Lower leg skin (tissue), 4 donors: ENCODE results near the gene RAC3. TPM values are rescaled to one million over a fixed set of nuclear protein-coding genes. Genes with fewer than 3 reads are reported as not detected.

Experiments
- DNase-seq, 2 donors: peaks; one replicate each; pipeline ENCODE4 v3.0.0-alpha.2; 2019; ENCODE audit warnings: low spot score in 2 of 2
- H3K4me3 ChIP-seq: fragments of 200-600 bp; sonication (generic); 2 replicates; pipeline ENCODE4 v1.5.1; 2017; ENCODE audit warnings: mild to moderate bottlenecking, low read depth; ENCODE audit not compliant: poor library complexity, severe bottlenecking
- CTCF ChIP-seq, 3 donors: fragments of 450-650 bp; IDR thresholded peaks; one replicate each; pipeline ENCODE4 v1.5.1; 2016; ENCODE audit warnings: antibody characterized with exemption in 3 of 3, mild to moderate bottlenecking in 3 of 3, moderate library complexity in 2 of 3
- POLR2A ChIP-seq, 2 donors: fragments of 450-650 bp; IDR thresholded peaks; one replicate each; pipeline ENCODE4 v1.6.1; 2016 to 2017; ENCODE audit warnings: antibody characterized with exemption in 2 of 2, mild to moderate bottlenecking in 1 of 2, moderate library complexity in 1 of 2
- WGBS, 2 donors: methylation state at CpG; one replicate each; pipeline ENCODE4 v1.1.5; 2018; 5-methylcytosine and 5-hydroxymethylcytosine counted together
- intact Hi-C: fragments of 100-400 bp; cut with DNase I; formaldehyde crosslinking; loops from one replicate; pipeline ENCODE4 v1.15.0; 2023; ENCODE audit warnings: low total_unique reads
- total RNA-seq, 4 donors: library from RNA; depleted of rRNA; stranded (reverse); fragments of >200 nt; gene quantifications; one replicate each; pipeline ENCODE4 v1.1.0, GENCODE V29; 2016

The RAC3 gene
- total RNA-seq, 4 donors from 2014 or later: 8.2 to 16.8 (median 10.0) TPM

GRCh38 chr17:81994593-81995462 is 36.6 kb upstream of the RAC3 start:
- DNase-seq: no peak
- WGBS, 2 donors: 82 to 85% methylated on average over 34 to 36 of the region's 39 CpGs
- TF ChIP-seq CTCF (IDR thresholded peaks at IDR 0.05): no peak
- TF ChIP-seq POLR2A (IDR thresholded peaks at IDR 0.05): no peak
- H3K4me3 ChIP-seq: no peak overlapping the region
- intact Hi-C loops: no loop called here

GRCh38 chr17:81995463-81996231 is 35.8 kb upstream of the RAC3 start:
- 93 to 96% methylated on average over 28 to 29 of the region's 29 CpGs for WGBS, 2 donors
- intact Hi-C loops: no loop called here

GRCh38 chr17:81996232-81996756 is 35.2 kb upstream of the RAC3 start:
- WGBS, 2 donors: 91 to 94% methylated on average over 21 to 25 of the region's 28 CpGs

More at GRCh38 chr17:81995463-81996231, 35.8 kb upstream of the RAC3 start:
- H3K4me3 ChIP-seq: no peak overlapping the region
- no peak for TF ChIP-seq CTCF (IDR thresholded peaks at IDR 0.05)
- no peak for TF ChIP-seq POLR2A (IDR thresholded peaks at IDR 0.05)
- DNase-seq: no peak

GRCh38 chr17:81996757-81997441 is 34.6 kb upstream of the RAC3 start:
- intact Hi-C loops: no loop called here
- TF ChIP-seq CTCF (IDR thresholded peaks at IDR 0.05) (no peak), POLR2A (IDR thresholded peaks at IDR 0.05) (no peak)
- 88 to 92% methylated on average over 30 of the region's 30 CpGs for WGBS, 2 donors
- no peak for DNase-seq
- H3K4me3 ChIP-seq: no peak overlapping the region

More at GRCh38 chr17:81996232-81996756, 35.2 kb upstream of the RAC3 start:
- intact Hi-C loops: no loop called here
- TF ChIP-seq CTCF (IDR thresholded peaks at IDR 0.05) (no peak), POLR2A (IDR thresholded peaks at IDR 0.05) (no peak)
- DNase-seq: no peak
- H3K4me3 ChIP-seq: no peak overlapping the region

GRCh38 chr17:81998212-81998611 is 33.3 kb upstream of the RAC3 start:
- 91% methylated on average over 7 of the region's 7 CpGs for WGBS, 2 donors
- no peak for DNase-seq
- TF ChIP-seq POLR2A (IDR thresholded peaks at IDR 0.05): no peak
- no peak for TF ChIP-seq CTCF (IDR thresholded peaks at IDR 0.05)
- no peak overlapping the region for H3K4me3 ChIP-seq
- intact Hi-C loops: no loop called here
